ENCODE results near the gene MEGF6. TPM values are rescaled to one million over a fixed set of nuclear protein-coding genes. Genes with fewer than 3 reads are reported as not detected.

MEGF6 gene, protein sequence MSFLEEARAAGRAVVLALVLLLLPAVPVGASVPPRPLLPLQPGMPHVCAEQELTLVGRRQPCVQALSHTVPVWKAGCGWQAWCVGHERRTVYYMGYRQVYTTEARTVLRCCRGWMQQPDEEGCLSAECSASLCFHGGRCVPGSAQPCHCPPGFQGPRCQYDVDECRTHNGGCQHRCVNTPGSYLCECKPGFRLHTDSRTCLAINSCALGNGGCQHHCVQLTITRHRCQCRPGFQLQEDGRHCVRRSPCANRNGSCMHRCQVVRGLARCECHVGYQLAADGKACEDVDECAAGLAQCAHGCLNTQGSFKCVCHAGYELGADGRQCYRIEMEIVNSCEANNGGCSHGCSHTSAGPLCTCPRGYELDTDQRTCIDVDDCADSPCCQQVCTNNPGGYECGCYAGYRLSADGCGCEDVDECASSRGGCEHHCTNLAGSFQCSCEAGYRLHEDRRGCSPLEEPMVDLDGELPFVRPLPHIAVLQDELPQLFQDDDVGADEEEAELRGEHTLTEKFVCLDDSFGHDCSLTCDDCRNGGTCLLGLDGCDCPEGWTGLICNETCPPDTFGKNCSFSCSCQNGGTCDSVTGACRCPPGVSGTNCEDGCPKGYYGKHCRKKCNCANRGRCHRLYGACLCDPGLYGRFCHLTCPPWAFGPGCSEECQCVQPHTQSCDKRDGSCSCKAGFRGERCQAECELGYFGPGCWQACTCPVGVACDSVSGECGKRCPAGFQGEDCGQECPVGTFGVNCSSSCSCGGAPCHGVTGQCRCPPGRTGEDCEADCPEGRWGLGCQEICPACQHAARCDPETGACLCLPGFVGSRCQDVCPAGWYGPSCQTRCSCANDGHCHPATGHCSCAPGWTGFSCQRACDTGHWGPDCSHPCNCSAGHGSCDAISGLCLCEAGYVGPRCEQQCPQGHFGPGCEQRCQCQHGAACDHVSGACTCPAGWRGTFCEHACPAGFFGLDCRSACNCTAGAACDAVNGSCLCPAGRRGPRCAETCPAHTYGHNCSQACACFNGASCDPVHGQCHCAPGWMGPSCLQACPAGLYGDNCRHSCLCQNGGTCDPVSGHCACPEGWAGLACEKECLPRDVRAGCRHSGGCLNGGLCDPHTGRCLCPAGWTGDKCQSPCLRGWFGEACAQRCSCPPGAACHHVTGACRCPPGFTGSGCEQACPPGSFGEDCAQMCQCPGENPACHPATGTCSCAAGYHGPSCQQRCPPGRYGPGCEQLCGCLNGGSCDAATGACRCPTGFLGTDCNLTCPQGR (N-terminal part only)
- total RNA-seq, result 100 to 1,000 TPM; 197 to 198 TPM
- 1 to 10 TPM; 2.2 to 3.5 (median 2.5) TPM for polyA plus RNA-seq
- 8.1 to 377 (median 121) reads per million in 6 experiments for total RNA-seq

DNA sequence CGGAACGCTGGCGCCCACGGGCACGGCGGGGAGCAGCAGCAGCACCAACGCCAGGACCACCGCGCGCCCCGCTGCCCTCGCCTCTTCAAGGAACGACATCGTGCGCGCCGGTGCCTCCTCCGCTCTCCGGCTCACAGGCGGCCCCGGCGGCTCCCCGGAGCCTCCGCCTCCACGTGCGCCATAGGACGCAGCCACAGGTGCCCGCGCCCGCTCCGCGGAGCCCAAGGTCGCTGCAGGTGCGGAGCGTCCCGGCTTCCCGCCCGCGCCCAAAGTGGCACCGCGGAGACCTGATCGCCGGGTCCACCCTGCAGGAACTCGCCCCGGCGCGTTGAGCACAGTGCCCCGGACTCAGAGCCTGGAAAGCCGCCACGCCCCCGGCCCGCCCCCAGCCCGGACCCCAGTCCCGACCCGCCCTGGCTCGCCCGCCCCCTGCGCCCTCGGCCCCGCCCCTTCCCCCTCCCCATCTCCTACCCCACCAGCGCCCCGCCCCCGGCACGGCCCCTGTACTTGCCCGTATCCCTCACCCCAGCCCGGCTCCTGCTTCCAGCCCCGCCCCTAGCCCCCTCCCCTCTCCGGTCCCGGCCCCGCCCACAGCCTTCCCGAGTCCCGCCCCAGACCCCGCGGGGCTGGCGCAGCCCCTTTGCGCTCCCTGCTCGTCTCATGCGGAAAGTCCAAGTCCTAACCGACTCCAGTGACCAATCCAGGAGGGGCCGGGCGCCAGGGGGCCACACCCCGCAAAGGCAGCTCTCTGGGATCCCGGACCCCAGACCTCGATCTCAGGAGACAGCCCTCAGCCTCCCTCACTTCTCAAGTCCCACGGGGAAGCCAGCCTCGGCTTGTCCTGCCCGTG is at the start of gene MEGF6:
TSS of gene MEGF6 (minus strand) at position 339 of the 850 bp plus-strand sequence. CDS start at position 99, 240 bp downstream.
- Mint-ChIP-seq H3K4me1 (peaks cover 10 to 24% (median 16%) of the 10 kb centered on the region in 4 donors), H3K27me3 (peaks cover 0 to 19% (median 3%) of the 10 kb centered on the region in 5 donors), H3K9me3 (peaks cover 0 to 1% (median 0%) of the 10 kb centered on the region in 9 donors), H3K36me3 (no peaks in the 10 kb centered on the region), H3K27ac (peak within 1 kb of the TSS in 1 of 10 donors; percentile 2), H3K4me3 (peak within 1 kb of the TSS; percentile 69 to 90 (median 80))
- peak in 8 of 10 donors; percentile 22 to 81 (median 52) for DNase-seq
- peak; percentile 73 to 77 for ATAC-seq
- POLR2A ChIA-PET, result no interaction called here

DNA sequence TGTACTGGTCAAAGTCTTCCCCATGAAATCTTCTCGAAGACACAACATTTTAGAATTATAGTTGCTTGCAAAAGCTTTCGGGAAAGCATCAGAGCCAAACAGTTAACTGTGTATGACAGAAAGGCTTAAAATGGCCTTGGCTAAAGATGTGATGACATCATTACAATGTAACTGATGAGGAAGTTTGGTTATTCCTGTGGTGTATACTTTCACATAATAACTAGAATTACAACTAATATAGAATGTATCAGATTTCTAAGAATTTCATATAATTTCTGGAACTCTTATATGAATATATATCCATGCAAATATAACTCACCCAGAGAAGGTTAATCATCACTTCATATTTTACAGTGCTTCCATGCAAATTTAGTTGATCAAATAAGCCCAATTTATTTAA is 49.4 kb upstream of the MEGF6 start:
- Mint-ChIP-seq H3K27ac (no peak overlapping the region), H3K27me3 (peaks cover 5 to 36% (median 15%) of the 10 kb centered on the region in 5 donors), H3K36me3 (no peaks in the 10 kb centered on the region), H3K4me1 (peaks cover 0 to 6% (median 0%) of the 10 kb centered on the region in 4 donors), H3K4me3 (no peak overlapping the region), H3K9me3 (no peaks in the 10 kb centered on the region)
- POLR2A ChIA-PET, result no interaction called here
- no peak for DNase-seq
- no peak for ATAC-seq

DNA sequence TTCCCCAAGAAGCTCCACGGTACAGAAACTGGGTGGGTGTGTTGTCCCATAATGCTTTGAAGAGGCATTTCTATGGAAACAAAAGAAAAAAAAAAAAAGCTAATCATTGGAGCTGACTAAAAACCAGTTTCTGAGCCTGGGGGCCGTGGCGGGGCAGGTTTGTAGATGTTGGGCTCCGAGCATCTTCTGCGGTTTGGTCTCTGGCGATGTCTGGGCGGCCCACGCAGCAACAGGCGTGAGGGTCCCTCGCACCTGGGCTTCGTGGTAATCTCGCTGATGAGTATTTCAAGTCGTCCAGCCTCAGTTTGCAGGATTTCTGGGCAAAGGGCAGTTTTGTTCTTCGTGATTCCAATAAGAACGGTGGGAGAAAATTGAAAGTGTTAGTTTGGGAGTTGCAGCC is 47.8 kb upstream of the MEGF6 start:
- DNase-seq (peak in 1 of 10 donors; percentile 41), ATAC-seq (no peak)
- Mint-ChIP-seq H3K27ac (no peak overlapping the region), H3K4me1 (no peaks in the 10 kb centered on the region), H3K36me3 (no peaks in the 10 kb centered on the region), H3K9me3 (no peaks in the 10 kb centered on the region), H3K27me3 (peaks cover 14 to 52% (median 27%) of the 10 kb centered on the region in 5 donors), H3K4me3 (no peak overlapping the region)
- POLR2A ChIA-PET, result no interaction called here

DNA sequence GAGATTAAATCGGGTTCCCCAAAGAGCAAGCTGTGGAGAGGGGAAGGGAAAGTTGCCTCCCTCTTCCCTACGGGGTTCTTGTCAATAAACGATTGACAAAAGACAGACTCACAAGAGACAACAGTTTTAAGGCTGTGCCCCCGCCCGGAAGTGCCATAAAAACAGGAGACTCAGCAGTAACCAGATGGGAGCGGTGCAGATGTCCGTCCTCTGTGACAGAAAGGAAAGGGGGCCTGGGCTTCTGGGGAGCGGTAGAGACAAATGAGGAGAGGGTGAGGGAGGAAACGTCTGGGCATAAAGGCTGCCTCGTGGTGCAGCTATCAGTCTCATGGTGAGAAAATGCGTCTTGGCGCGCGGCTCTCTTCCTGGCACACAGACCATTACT is 46.9 kb upstream of the MEGF6 start:
- no peak overlapping the region for H3K27ac Mint-ChIP-seq
- H3K4me3 Mint-ChIP-seq, result no peak overlapping the region
- no peaks in the 10 kb centered on the region for H3K9me3 Mint-ChIP-seq
- peaks cover 0 to 3% (median 0%) of the 10 kb centered on the region in 4 donors for H3K4me1 Mint-ChIP-seq
- POLR2A ChIA-PET, result no interaction called here
- peaks cover 22 to 60% (median 35%) of the 10 kb centered on the region in 5 donors for H3K27me3 Mint-ChIP-seq
- ATAC-seq, result no peak
- no peaks in the 10 kb centered on the region for H3K36me3 Mint-ChIP-seq
- peak in 1 of 10 donors; percentile 53 for DNase-seq

DNA sequence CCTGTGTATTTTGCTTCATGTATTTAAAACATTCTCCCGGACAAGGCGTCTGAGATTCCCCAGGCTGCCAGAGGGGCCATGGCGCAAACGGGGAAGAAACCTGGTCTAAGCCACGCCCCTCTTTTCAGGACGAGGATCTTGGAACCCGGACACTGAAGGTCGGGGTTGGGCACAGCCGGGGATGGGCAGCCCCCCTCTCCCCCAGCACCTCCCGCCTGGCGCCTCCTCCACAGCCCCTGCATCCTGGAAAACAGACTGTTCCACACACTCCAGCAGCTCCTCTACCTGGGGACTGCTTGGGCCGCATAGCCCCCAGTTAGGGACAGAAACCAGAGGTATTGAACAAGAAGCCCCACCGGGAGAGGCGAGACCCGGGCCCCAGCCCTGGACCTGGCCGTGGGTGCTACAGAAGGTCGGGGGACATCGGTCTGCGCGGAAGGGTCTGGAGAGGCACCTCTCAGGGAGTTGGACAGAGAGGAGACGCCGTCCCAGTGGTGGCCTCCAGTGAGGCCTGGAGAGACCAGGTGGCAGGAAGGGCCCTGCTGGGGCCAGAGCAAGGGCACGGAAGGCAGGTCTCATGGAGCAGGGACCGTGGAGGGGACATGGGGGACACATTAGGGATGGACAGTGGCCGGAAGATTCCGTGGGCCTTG is 46.4 kb upstream of the MEGF6 start:
- no peak overlapping the region for H3K27ac Mint-ChIP-seq

DNA sequence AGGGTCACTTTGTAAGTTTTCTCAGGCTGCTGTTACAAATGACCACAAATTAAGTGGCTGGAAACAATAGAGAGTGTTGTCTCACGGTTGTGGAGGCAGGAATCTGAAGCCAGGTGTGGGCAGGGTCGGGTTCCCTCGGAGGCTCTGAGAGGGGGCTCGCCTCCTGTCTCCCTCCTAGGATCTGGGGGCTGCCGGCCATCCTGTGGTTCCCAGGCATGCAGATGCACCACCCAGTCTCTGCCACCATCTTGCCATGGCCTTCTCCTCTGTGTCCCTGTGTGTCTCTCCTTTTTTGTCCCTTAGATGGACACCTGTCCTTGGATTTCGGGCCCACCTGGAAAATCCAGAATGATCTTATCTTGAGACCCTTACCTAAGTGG is 45.8 kb upstream of the MEGF6 start:
- no peaks in the 10 kb centered on the region for H3K36me3 Mint-ChIP-seq
- H3K27me3 Mint-ChIP-seq, result peaks cover 23 to 63% (median 36%) of the 10 kb centered on the region in 5 donors
- no peak overlapping the region for H3K27ac Mint-ChIP-seq
- no peaks in the 10 kb centered on the region for H3K9me3 Mint-ChIP-seq
- POLR2A ChIA-PET, result no interaction called here
- no peak for ATAC-seq
- H3K4me3 Mint-ChIP-seq, result no peak overlapping the region
- peak in 1 of 10 donors; percentile 51 for DNase-seq
- H3K4me1 Mint-ChIP-seq, result peaks cover 0 to 3% (median 0%) of the 10 kb centered on the region in 4 donors

More for the DNA sequence above, 46.4 kb upstream of the MEGF6 start:
- DNase-seq (peak in 1 of 10 donors; percentile 60), ATAC-seq (no peak)
- Mint-ChIP-seq H3K36me3 (no peaks in the 10 kb centered on the region), H3K4me3 (no peak overlapping the region), H3K9me3 (no peaks in the 10 kb centered on the region), H3K4me1 (peaks cover 0 to 3% (median 0%) of the 10 kb centered on the region in 4 donors), H3K27me3 (peaks cover 23 to 63% (median 36%) of the 10 kb centered on the region in 5 donors)
- POLR2A ChIA-PET, result no interaction called here

DNA sequence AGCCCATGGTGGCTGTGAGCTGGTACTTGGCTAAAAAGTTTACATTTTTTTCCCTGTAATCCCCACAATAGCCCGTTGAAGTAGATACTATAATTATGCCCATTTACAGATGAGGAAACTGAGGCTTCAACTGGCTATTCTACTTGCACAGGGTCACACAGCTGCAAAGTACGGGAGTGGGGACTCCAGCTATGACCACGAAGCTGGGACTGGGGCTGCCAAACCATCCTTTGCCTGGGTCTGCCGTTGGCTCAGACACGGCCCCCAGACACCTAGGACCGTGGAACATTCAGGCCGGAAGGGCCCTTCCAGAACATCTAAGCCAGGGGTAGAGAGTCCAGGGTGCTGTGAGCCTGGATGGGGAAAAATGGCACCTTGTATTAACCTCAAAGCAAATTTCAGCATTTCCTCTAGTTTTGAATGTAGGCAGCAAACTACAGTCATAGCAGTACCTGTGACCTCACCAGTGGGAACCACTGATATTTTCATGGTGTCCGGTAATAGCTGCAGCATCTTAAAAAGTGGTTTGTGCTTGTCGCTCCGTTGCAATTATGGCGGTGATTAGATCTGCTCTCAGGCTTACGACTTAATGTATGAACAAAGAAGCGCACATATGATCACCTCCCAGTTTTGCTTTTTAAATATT is 45.3 kb upstream of the MEGF6 start:
- no peaks in the 10 kb centered on the region for H3K9me3 Mint-ChIP-seq
- POLR2A ChIA-PET, result no interaction called here
- no peak overlapping the region for H3K27ac Mint-ChIP-seq
- H3K4me3 Mint-ChIP-seq, result no peak overlapping the region
- DNase-seq (peak in 1 of 10 donors; percentile 13), ATAC-seq (no peak)
- peaks cover 0 to 3% (median under 1%) of the 10 kb centered on the region in 4 donors for H3K4me1 Mint-ChIP-seq
- H3K36me3 Mint-ChIP-seq, result no peaks in the 10 kb centered on the region
- peaks cover 23 to 63% (median 36%) of the 10 kb centered on the region in 5 donors for H3K27me3 Mint-ChIP-seq

DNA sequence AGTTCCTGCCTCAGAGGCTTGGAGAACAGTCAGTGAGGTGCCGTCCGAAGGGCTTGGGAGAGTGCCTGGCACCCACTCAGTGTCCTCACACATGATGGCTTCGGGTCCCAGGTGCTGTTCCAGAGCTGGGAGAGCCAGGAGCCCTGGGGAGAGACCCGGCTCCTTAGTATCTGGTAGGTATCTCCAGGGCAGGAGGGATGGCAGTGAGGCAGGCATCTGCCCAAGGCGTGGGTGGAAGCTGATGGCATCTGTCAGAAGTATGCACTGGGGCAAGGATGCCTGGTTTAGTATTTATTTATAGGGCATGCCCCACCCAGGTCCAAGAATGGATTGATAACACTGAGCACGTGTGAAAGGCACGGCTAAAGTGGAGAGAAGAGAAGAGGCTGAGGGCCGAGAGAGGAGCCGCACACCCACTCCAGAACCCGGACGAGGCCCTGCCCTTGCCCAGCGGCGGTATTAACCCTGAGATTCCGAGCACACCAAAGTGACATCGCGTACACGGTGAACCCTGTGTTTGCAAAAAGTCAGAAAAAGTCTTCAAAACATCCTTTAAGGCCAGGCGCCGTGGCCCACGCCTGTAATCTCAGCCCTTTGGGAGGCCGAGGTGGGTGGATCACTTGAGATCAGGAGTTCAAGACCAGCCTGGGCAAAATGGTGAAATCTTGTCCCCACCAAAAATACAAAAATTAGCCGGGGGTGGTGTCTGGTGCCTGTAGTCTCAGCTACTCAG is 43.4 kb upstream of the MEGF6 start:
- H3K4me1 Mint-ChIP-seq, result peaks cover 5 to 19% (median 10%) of the 10 kb centered on the region in 4 donors
- H3K27ac Mint-ChIP-seq, result no peak overlapping the region
- ATAC-seq (no peak), DNase-seq (peak in 1 of 10 donors; percentile 41)
- H3K4me3 Mint-ChIP-seq, result no peak overlapping the region
- peaks cover 27 to 75% (median 41%) of the 10 kb centered on the region in 5 donors for H3K27me3 Mint-ChIP-seq
- POLR2A ChIA-PET, result no interaction called here
- no peaks in the 10 kb centered on the region for H3K36me3 Mint-ChIP-seq
- no peaks in the 10 kb centered on the region for H3K9me3 Mint-ChIP-seq

DNA sequence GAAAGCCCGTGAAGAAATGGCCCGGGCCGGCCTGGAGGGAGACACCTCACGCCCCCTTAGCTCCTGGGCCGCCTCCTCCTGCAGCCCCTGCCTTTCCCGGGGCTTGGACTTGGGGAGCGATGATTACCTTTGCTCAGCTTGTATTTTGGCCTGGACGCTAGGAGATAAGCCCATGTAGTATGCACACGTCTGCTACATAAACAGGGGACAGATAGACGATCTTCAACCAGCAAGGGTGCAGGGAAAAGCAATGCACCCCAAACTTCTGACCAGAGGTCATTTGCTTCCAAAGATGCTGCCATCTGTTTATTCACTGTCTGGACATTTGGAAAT is 41.9 kb upstream of the MEGF6 start:
- DNase-seq, result no peak
- peaks cover 25 to 64% (median 38%) of the 10 kb centered on the region in 5 donors for H3K27me3 Mint-ChIP-seq
- ATAC-seq, result no peak
- peak overlapping the region in 1 of 10 donors; percentile 20 for H3K27ac Mint-ChIP-seq
- POLR2A ChIA-PET, result interaction anchor here (1.1 kb wide), 1 partner anchor 24 kb away, joined by 3 read pairs; no protein-coding TSS in a partner anchor
- H3K4me1 Mint-ChIP-seq, result peaks cover 5 to 29% (median 21%) of the 10 kb centered on the region in 4 donors
- no peaks in the 10 kb centered on the region for H3K36me3 Mint-ChIP-seq
- peak overlapping the region in 6 of 10 donors; percentile 8 to 67 (median 42) for H3K4me3 Mint-ChIP-seq
- H3K9me3 Mint-ChIP-seq, result no peaks in the 10 kb centered on the region

DNA sequence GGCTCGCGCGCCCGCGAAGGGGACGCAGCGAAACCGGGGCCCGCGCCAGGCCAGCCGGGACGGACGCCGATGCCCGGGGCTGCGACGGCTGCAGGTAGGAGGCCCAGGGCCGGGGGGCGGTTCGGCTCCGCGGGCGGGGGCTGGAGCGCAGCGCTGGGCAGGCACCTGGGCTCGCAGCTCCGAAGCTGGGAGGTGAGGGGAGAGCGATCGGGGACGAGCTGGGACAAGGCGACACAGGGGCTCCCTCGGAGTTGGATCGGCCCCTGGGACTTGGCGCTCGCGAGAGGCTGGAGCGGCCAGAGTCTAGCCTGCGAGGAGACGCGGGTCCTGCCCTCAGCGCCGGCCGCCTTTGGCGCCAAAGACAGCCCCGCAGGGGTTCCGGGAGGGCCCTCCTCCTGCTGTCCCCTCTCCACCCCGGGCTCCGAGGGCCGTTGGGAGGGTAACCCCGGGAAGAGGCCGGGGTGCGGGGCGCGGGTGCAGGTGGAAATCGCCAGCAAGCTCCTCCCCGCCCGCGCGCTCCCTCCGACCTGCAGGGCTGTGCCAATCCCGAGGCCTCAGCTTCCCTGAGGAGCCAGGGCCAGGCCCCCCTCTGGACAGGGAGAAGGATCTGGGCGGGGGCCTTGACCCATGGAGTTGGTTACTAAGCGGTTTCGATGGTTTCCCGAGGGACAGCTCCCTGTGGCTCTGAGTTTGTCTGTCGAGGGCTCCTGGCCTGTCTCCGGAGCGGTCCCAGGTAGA is 41.4 kb upstream of the MEGF6 start:
- Mint-ChIP-seq H3K36me3 (peaks cover 0 to 2% (median 0%) of the 10 kb centered on the region in 3 donors), H3K4me3 (peak overlapping the region in 2 of 10 donors; percentile 14 to 34)
- DNase-seq, result peak in 2 of 10 donors; percentile 7 to 53

More for the DNA sequence above, 41.4 kb upstream of the MEGF6 start:
- no peak overlapping the region for H3K27ac Mint-ChIP-seq
- ATAC-seq, result no peak
- peaks cover 7 to 35% (median 26%) of the 10 kb centered on the region in 4 donors for H3K4me1 Mint-ChIP-seq
- no peaks in the 10 kb centered on the region for H3K9me3 Mint-ChIP-seq
- POLR2A ChIA-PET, result interaction anchor here (1.1 kb wide), 1 partner anchor 23 kb away, joined by 3 read pairs; no protein-coding TSS in a partner anchor
- peaks cover 24 to 59% (median 35%) of the 10 kb centered on the region in 5 donors for H3K27me3 Mint-ChIP-seq

Data from naive thymus-derived CD8-positive, alpha-beta T cell (primary cell).